ENCODE data around the gene KIRREL3.
"Not testable (repeated sequence)": the region's sequence is repeated elsewhere in the genome, so short reads cannot be mapped to it uniquely, and the experiment has no call there.

KIRREL3 gene

DNA sequence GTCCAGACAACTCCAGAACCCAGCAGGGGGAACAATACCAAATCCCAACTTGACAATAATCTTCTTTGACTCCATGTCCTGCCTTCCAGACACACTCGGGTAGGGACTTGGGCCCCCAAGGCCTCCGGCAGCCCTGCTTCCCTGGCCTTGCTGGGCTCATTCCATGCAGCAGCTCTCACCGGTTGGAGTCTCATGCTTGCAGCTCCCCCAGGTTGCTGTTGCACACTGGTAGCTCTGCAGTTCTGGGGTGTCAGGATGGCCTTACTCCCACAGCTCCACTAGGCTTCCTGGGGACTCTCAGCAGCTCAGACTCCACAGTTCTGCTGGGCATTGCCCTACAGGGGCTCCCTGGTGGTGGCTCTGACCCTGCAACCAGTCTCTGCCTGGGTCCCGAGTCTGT, 602.3 kb downstream of the KIRREL3 start:
- no peaks in the 10 kb centered on the region for H3K4me1 ChIP-seq (ENCODE audit: low read depth, poor library complexity, severe bottlenecking)
- H3K36me3 ChIP-seq (ENCODE audit: insufficient read depth): no peaks in the 10 kb centered on the region
- H2AFZ ChIP-seq (ENCODE audit: low read depth): no peak overlapping the region
- H3K27me3 ChIP-seq (ENCODE audit: insufficient read depth, low read depth): no peaks in the 10 kb centered on the region
- no peaks in the 10 kb centered on the region for H4K20me1 ChIP-seq (ENCODE audit: insufficient read depth)
- no peak overlapping the region for H3K4me3 ChIP-seq (IDR thresholded peaks at IDR 0.05; ENCODE audit: insufficient read depth, low read depth, low read length)
- H3K4me2 ChIP-seq: no peak overlapping the region
- TF ChIP-seq, protein P1, sequence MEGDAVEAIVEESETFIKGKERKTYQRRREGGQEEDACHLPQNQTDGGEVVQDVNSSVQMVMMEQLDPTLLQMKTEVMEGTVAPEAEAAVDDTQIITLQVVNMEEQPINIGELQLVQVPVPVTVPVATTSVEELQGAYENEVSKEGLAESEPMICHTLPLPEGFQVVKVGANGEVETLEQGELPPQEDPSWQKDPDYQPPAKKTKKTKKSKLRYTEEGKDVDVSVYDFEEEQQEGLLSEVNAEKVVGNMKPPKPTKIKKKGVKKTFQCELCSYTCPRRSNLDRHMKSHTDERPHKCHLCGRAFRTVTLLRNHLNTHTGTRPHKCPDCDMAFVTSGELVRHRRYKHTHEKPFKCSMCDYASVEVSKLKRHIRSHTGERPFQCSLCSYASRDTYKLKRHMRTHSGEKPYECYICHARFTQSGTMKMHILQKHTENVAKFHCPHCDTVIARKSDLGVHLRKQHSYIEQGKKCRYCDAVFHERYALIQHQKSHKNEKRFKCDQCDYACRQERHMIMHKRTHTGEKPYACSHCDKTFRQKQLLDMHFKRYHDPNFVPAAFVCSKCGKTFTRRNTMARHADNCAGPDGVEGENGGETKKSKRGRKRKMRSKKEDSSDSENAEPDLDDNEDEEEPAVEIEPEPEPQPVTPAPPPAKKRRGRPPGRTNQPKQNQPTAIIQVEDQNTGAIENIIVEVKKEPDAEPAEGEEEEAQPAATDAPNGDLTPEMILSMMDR (conservative IDR thresholded peaks at IDR 0.05; ENCODE audit: low read depth, low read length): no peak
- no peaks in the 10 kb centered on the region for H3K79me2 ChIP-seq (ENCODE audit: insufficient read depth, low read depth)
- H3K27ac ChIP-seq: no peak overlapping the region
- no peak overlapping the region for H3K9ac ChIP-seq

DNA sequence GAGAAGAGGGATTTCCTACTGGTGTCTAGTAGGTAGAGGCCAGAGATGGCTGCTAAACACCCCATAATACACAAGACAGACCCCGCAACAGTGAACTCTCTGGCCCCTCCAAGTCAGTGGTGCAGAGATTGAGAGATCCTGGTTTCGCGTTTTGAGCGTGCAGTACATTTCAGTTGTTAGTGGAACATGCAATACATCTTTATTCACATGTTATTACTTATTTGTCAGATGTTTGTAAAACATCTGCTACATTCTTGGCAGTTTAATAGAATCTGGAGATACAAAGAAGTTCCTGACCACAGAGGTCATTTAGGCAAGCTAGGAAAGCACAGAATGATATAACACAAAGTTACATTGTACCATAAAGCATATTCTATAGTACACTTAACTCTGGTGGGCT, 603.6 kb downstream of the KIRREL3 start:
- no peak overlapping the region for H3K4me3 ChIP-seq (IDR thresholded peaks at IDR 0.05; ENCODE audit: insufficient read depth, low read depth, low read length)
- no peaks in the 10 kb centered on the region for H3K36me3 ChIP-seq (ENCODE audit: insufficient read depth)
- no peaks in the 10 kb centered on the region for H3K27me3 ChIP-seq (ENCODE audit: insufficient read depth, low read depth)
- no peak overlapping the region for H3K9ac ChIP-seq
- no peak overlapping the region for H2AFZ ChIP-seq (ENCODE audit: low read depth)
- no peaks in the 10 kb centered on the region for H3K4me1 ChIP-seq (ENCODE audit: low read depth, poor library complexity, severe bottlenecking)
- H3K4me2 ChIP-seq: no peak overlapping the region
- TF ChIP-seq, protein P1 (conservative IDR thresholded peaks at IDR 0.05; ENCODE audit: low read depth, low read length): no peak
- no peaks in the 10 kb centered on the region for H4K20me1 ChIP-seq (ENCODE audit: insufficient read depth)
- no peak overlapping the region for H3K27ac ChIP-seq
- H3K79me2 ChIP-seq (ENCODE audit: insufficient read depth, low read depth): no peaks in the 10 kb centered on the region

DNA sequence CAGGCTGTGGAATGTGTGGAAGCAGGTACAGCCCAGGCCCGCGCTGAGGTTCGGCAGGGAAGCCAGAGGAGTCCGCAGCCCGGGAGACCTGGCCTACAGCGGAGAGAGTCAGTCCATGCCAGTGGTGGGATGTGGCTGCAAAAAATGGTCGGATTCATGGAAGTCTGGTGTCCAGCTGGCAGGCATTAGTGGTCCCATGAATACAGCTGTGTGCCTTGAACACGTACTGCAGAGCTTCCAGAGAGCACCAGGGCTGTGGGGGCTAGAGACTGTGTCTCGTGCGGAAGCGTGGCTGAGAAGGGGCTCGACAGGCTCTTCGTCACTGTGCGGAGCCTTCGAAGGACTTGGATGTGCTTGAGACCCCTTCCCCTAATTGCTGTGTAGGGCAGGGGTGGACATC, 604.3 kb downstream of the KIRREL3 start:
- H3K4me3 ChIP-seq (IDR thresholded peaks at IDR 0.05; ENCODE audit: insufficient read depth, low read depth, low read length); H3K4me1 ChIP-seq (ENCODE audit: low read depth, poor library complexity, severe bottlenecking); H3K27me3 ChIP-seq (ENCODE audit: insufficient read depth, low read depth); H3K36me3 ChIP-seq (ENCODE audit: insufficient read depth); H4K20me1 ChIP-seq (ENCODE audit: insufficient read depth); H3K79me2 ChIP-seq (ENCODE audit: insufficient read depth, low read depth); H3K27ac ChIP-seq; H2AFZ ChIP-seq (ENCODE audit: low read depth); H3K4me2 ChIP-seq; H3K9ac ChIP-seq: not testable (repeated sequence)

DNA sequence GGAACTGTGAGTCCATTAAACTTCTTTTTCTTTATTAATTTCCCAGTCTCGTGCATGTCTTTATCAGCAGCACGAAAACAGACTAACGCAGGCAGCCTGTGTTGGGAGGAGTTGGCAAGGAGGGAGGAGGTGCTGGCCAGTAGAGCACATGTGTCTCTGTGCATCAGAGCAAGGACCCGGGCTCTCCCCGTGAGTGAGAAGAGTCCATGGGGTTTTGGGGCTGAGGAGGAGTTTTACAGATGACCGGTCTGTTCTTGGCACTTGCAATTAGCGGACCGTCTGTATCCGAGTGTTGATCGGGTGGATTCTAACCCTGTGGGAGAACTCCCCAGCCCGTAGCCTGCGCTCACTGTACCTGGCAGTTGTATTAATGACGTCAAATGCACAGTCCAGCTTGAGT, 604.8 kb downstream of the KIRREL3 start:
- H2AFZ ChIP-seq (ENCODE audit: low read depth); H3K27me3 ChIP-seq (ENCODE audit: insufficient read depth, low read depth); H3K27ac ChIP-seq; H3K4me3 ChIP-seq (IDR thresholded peaks at IDR 0.05; ENCODE audit: insufficient read depth, low read depth, low read length); H3K9ac ChIP-seq; H3K36me3 ChIP-seq (ENCODE audit: insufficient read depth); H3K4me2 ChIP-seq; H4K20me1 ChIP-seq (ENCODE audit: insufficient read depth); H3K4me1 ChIP-seq (ENCODE audit: low read depth, poor library complexity, severe bottlenecking); H3K79me2 ChIP-seq (ENCODE audit: insufficient read depth, low read depth): not testable (repeated sequence)

DNA sequence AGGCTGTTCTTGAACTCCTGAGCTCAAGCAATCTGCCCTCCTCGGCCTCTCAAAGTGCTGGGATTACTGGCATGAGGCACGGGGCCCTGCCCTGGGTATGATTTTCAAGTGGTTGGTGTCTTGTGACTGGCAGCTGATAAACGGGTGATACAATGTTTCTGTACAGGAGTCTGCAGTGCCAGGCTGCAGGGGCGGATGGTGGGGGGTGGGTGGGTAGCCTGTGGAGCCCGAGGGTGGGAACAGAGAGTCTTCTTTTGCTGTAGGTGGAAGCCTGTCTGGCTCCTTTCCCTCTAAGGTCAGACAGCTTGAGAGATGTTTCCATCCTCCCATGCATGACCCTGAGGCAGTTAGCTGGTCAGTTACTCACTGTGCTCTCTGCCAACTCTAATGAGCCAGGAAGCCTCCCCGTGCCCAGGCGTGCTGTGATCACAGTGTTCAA, 605.9 kb downstream of the KIRREL3 start:
- not testable (repeated sequence) for H3K4me3 ChIP-seq (IDR thresholded peaks at IDR 0.05; ENCODE audit: insufficient read depth, low read depth, low read length); H3K79me2 ChIP-seq (ENCODE audit: insufficient read depth, low read depth); H2AFZ ChIP-seq (ENCODE audit: low read depth); H4K20me1 ChIP-seq (ENCODE audit: insufficient read depth); H3K27me3 ChIP-seq (ENCODE audit: insufficient read depth, low read depth); H3K36me3 ChIP-seq (ENCODE audit: insufficient read depth); H3K9ac ChIP-seq; H3K27ac ChIP-seq; H3K4me1 ChIP-seq (ENCODE audit: low read depth, poor library complexity, severe bottlenecking); H3K4me2 ChIP-seq

DNA sequence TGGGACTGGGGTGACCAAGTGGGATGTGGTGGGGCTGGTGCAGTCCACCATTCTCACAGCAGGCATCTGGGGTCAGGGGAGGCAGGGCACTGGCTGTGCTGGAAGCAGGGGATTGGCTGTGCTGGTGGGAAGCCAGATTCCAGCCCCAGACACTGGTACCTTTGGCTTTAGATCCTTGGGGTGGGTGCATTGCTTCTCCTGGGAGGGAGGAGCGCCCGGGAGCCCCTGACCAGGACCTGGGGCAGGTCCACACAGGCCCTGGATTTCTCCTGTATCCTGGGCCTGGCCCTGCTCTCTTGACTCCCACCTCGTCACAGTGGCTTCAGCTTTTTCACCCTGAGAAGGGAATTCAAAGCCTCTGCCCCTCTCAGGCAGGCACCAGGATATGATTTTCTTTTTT, 606.5 kb downstream of the KIRREL3 start:
- Histone ChIP-seq H3K4me3 (IDR thresholded peaks at IDR 0.05; ENCODE audit: insufficient read depth, low read depth, low read length) (no peak overlapping the region), H3K27ac (no peak overlapping the region), H3K36me3 (ENCODE audit: insufficient read depth) (no peaks in the 10 kb centered on the region), H3K27me3 (ENCODE audit: insufficient read depth, low read depth) (no peaks in the 10 kb centered on the region), H3K9ac (no peak overlapping the region), H4K20me1 (ENCODE audit: insufficient read depth) (no peaks in the 10 kb centered on the region), H2AFZ (ENCODE audit: low read depth) (no peak overlapping the region), H3K79me2 (ENCODE audit: insufficient read depth, low read depth) (no peaks in the 10 kb centered on the region), H3K4me1 (ENCODE audit: low read depth, poor library complexity, severe bottlenecking) (no peaks in the 10 kb centered on the region), H3K4me2 (no peak overlapping the region)
- TF ChIP-seq, protein P1 (conservative IDR thresholded peaks at IDR 0.05; ENCODE audit: low read depth, low read length): no peak
